SW 1271 (cell line): ENCODE data around the gene CYYR1.
"Not testable (repeated sequence)": the region's sequence is repeated elsewhere in the genome, so short reads cannot be mapped to it uniquely, and the experiment has no call there.

Experiments used
- DNase-seq, 2 experiments: peaks; one replicate each; lab custom pipeline; 2025; lab: John Stamatoyannopoulos, UW

Gene CYYR1

GRCh38 chr21:26489781-26490180 lies 83.3 kb downstream of the CYYR1 start:
- no peak for DNase-seq

- DNase-seq: no peak
Observed at GRCh38 chr21:26487981-26488480, 85.1 kb downstream of the CYYR1 start.

GRCh38 chr21:26473471-26473870 lies 99.6 kb downstream of the CYYR1 start:
- DNase-seq: no peak

- no peak for DNase-seq
Observed at GRCh38 chr21:26471099-26471471, 102.0 kb downstream of the CYYR1 start.

- no peak for DNase-seq
Observed at GRCh38 chr21:26470351-26471098, 102.6 kb downstream of the CYYR1 start.

- no peak for DNase-seq
Observed at GRCh38 chr21:26469789-26470188, 103.3 kb downstream of the CYYR1 start.

- DNase-seq: no peak
Observed at GRCh38 chr21:26465916-26466315, 107.2 kb downstream of the CYYR1 start.

GRCh38 chr21:26461500-26461899 lies 111.6 kb downstream of the CYYR1 start:
- no peak for DNase-seq

GRCh38 chr21:26460621-26461020 lies 112.5 kb downstream of the CYYR1 start:
- DNase-seq: no peak

GRCh38 chr21:26458854-26459253 lies 114.2 kb downstream of the CYYR1 start:
- not testable (repeated sequence) for DNase-seq

GRCh38 chr21:26457817-26458216 lies 115.3 kb downstream of the CYYR1 start:
- DNase-seq: no peak

- DNase-seq: no peak
Observed at GRCh38 chr21:26453267-26453666, 119.8 kb downstream of the CYYR1 start.

GRCh38 chr21:26451081-26451740 lies 121.9 kb downstream of the CYYR1 start:
- DNase-seq: no peak

- DNase-seq: no peak
Observed at GRCh38 chr21:26449161-26449560, 123.9 kb downstream of the CYYR1 start.

- no peak for DNase-seq
Observed at GRCh38 chr21:26448751-26449150, 124.3 kb downstream of the CYYR1 start.

GRCh38 chr21:26447932-26448475 lies 125.1 kb downstream of the CYYR1 start:
- no peak for DNase-seq

GRCh38 chr21:26445440-26445839 lies 127.6 kb downstream of the CYYR1 start:
- no peak for DNase-seq

- DNase-seq: no peak
Observed at GRCh38 chr21:26444646-26445045, 128.4 kb downstream of the CYYR1 start.

GRCh38 chr21:26443867-26444266 lies 129.2 kb downstream of the CYYR1 start:
- no peak for DNase-seq

- DNase-seq: no peak
Observed at GRCh38 chr21:26443291-26443690, 129.8 kb downstream of the CYYR1 start.

- DNase-seq: no peak
Observed at GRCh38 chr21:26441149-26441548, 131.9 kb downstream of the CYYR1 start.

- DNase-seq: no peak
Observed at GRCh38 chr21:26438976-26439375, 134.1 kb downstream of the CYYR1 start.

- no peak for DNase-seq
Observed at GRCh38 chr21:26437326-26438009, 135.6 kb downstream of the CYYR1 start.
